ENCODE results near the gene DBH. TPM values are rescaled to one million over a fixed set of nuclear protein-coding genes. Genes with fewer than 3 reads are reported as not detected.
A peak's percentile ranks its signal among the peaks of the same experiment; 100 is the strongest.

The DBH gene
- total and polyA plus RNA-seq, 8 donors = 0.08 to 2.2 (median 1.3) TPM

DNA sequence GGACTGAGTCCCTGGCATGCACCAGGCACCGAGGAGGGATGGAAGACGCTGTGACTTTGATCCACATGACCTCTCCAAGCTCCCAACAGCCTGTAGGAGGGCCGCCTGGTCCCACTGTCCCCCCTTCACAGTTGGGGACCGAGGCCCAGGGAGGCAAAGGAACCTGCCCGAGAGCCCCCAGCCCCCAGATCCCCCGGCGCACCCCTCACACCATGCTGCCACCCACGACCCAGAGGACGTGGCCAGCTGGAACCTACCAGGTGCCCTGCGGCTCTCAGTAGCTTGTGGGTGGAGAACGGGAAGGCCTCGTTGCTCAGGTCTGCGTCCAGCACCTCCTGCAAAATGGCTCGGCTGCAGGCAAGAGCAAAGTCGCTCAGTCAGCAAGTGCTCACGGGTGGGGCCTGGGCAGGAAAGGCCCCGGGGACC is 48.8 kb downstream of the DBH start:
- intact Hi-C loops (cut with DNase I) = no loop called here
- no peak for ATAC-seq
- peak in 1 of 4 donors; percentile 57 for DNase-seq
- H3K4me1 ChIP-seq = peaks cover 8 to 21% of the 10 kb centered on the region in 2 donors
- no peak overlapping the region for H3K4me3 ChIP-seq
- no peaks in the 10 kb centered on the region for H3K9me3 ChIP-seq
- TF ChIP-seq, protein P1, sequence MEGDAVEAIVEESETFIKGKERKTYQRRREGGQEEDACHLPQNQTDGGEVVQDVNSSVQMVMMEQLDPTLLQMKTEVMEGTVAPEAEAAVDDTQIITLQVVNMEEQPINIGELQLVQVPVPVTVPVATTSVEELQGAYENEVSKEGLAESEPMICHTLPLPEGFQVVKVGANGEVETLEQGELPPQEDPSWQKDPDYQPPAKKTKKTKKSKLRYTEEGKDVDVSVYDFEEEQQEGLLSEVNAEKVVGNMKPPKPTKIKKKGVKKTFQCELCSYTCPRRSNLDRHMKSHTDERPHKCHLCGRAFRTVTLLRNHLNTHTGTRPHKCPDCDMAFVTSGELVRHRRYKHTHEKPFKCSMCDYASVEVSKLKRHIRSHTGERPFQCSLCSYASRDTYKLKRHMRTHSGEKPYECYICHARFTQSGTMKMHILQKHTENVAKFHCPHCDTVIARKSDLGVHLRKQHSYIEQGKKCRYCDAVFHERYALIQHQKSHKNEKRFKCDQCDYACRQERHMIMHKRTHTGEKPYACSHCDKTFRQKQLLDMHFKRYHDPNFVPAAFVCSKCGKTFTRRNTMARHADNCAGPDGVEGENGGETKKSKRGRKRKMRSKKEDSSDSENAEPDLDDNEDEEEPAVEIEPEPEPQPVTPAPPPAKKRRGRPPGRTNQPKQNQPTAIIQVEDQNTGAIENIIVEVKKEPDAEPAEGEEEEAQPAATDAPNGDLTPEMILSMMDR (IDR thresholded peaks at IDR 0.05) = no peak
- H3K27ac ChIP-seq = no peak overlapping the region
- H3K27me3 ChIP-seq = no peaks in the 10 kb centered on the region
- H3K36me3 ChIP-seq = no peaks in the 10 kb centered on the region

DNA sequence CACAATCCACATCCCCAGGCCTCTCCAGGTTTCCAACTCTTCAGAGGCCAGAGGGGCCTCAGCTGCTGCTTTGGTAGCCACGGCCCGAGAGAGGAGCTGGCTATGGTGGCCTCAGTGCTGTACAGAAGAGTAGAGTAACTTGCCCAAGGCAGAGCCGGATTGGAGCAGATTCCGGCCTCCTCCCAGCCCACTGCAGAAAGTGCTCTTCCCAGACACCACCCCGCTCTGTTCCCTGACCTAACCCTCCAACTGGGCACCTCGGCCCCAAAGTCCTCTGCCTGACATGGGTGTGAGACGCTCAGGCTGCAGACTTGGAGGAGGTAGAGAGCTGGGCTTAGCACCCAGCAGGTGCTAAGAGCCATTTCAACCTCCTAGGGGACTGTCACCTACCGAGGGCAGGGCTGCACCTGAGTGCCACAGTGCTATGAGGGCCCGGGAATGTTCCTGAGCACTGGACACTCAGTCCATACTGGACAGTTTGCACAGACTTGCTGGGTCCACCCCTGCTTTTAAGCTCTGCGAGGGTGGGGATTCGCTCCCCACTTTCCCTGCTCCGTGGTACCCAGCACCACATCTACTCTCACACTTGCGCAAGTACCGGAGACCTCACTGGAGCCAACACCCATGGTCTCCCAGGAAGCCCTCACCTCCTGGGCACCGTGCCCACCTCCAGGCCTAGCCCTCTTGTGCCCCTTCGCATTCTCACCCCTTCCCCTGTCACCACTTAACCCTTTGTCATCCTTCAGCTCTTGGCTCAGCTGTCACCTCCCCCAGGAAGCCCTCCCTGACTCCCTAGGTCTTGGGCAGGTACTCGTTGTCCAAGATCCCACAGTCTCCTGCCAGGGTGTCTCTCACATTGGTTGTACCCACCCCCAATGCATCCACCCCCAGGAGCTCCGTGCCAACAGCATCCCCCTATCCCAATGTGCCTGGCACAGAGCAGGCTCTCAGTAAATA is 49.8 kb downstream of the DBH start:
- H3K27ac ChIP-seq = no peak overlapping the region
- H3K9me3 ChIP-seq = no peaks in the 10 kb centered on the region
- peaks cover 8 to 21% of the 10 kb centered on the region in 2 donors for H3K4me1 ChIP-seq
- intact Hi-C loops (cut with DNase I) = no loop called here
- no peak for ATAC-seq
- no peaks in the 10 kb centered on the region for H3K27me3 ChIP-seq
- H3K36me3 ChIP-seq = no peaks in the 10 kb centered on the region
- TF ChIP-seq, protein P1 (IDR thresholded peaks at IDR 0.05) = no peak
- peak in 1 of 4 donors; percentile 47 for DNase-seq
- no peak overlapping the region for H3K4me3 ChIP-seq

DNA sequence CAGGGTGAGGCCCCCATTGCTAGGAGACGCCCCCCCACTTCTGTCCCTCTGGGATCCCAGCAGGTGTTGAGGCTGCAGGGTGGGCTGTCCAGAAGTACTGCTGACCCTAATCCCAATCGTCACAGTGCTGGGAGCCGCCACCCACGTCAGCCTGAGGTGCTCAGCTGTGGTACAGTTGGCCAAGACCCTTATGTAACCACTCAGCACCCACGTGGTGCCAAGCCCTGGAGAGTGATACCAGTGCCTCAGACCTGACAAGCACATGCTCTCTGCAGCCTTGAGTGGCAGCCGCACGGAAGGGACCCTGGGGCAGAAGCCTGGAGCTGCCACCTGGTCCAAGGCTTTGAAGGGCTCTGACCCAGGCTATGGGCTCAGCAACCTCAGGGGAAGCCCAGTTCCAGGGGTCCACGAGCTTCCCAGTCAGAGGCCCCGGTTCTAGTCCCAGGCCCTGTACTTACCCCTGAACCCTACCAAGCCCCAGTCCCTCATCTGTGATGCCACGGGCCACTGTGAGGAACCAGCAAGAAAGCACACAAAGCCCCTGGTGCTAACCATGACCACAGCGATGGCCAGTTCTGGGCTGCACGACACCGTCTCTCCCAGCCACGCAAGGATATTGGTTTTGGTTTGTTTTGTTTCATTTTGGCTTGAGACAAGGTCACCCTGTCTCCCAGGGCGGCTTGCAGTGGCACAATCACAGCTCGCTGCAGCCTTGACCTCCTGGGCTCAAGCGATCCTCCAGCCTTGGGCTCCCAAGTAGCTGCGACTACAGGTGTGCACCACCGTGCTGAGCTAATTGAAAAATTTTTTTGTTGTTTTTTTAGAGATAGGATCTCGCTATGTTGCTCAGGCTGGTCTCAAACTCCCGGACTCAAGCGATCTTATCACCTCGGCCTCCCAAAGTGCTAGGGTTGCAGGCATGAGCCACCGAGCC is 50.7 kb downstream of the DBH start:
- H3K4me3 ChIP-seq = no peak overlapping the region
- no peak overlapping the region for H3K27ac ChIP-seq
- H3K36me3 ChIP-seq = no peaks in the 10 kb centered on the region
- H3K27me3 ChIP-seq = no peaks in the 10 kb centered on the region
- DNase-seq (peak in 1 of 4 donors; percentile 70), ATAC-seq (peak; percentile 69)
- H3K9me3 ChIP-seq = no peaks in the 10 kb centered on the region
- intact Hi-C loops (cut with DNase I) = no loop called here
- H3K4me1 ChIP-seq = peaks cover 8 to 21% of the 10 kb centered on the region in 2 donors
- TF ChIP-seq, protein P1 (IDR thresholded peaks at IDR 0.05) = no peak

DNA sequence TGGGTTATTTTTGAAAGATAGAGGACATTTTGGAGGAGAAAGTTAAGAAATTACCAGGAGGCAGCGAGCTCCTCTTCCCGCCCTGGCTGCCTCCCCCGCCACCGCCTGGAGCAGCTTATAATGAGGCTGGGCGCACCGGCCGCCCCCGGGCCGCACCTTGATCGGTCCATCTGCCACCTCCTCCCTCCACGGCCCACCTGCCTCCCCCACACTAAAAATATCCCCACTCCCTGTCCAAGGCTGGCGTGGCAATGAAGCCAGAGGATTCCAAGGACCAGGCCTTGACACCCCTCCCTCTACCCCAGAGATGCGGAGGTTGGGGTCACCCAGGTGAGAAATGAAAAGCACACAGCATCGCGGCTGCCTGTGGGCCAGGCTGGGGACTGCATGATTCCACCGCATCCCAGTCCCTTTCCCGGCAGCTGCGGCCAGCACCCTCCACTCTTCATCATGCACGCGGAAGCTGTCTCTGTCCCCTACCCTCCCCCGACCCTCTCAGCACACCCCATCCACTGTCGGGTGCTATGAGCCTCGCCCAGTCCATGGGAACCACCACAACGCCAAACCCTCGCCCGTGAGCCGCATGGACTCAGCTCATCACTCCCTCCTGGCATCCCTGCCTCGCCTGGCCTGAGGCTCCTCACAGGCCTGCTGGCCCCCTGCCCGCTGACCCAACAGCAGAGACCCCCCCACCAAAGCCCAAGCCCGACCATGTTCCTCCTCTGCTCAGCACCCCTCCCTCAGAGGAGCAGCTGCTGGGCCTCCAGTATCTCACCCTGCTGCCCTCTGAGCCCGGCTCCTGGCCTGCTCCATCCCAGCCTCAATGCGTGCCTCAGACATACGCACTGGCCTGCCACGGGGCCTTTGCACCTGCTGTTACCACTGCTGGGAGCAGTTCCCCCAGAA is 51.9 kb downstream of the DBH start:
- Histone ChIP-seq H3K4me3 (no peak overlapping the region), H3K36me3 (no peaks in the 10 kb centered on the region), H3K9me3 (no peaks in the 10 kb centered on the region), H3K27me3 (no peaks in the 10 kb centered on the region), H3K4me1 (peaks cover 8 to 17% of the 10 kb centered on the region in 2 donors), H3K27ac (no peak overlapping the region)
- DNase-seq (peak in 1 of 4 donors; percentile 70), ATAC-seq (no peak)
- TF ChIP-seq, protein P1 (IDR thresholded peaks at IDR 0.05) = no peak
- intact Hi-C loops (cut with DNase I) = no loop called here
